ENCODE results near the gene TOPORS. TPM values are rescaled to one million over a fixed set of nuclear protein-coding genes. Genes with fewer than 3 reads are reported as not detected.

Gene TOPORS
- total RNA-seq, 1 donor: 44.5 TPM

GRCh38 chr9:32490601-32491000 is 61.8 kb downstream of the TOPORS start:
- DNase-seq (ENCODE audit: low read depth): no peak
- TF ChIP-seq, protein P1, sequence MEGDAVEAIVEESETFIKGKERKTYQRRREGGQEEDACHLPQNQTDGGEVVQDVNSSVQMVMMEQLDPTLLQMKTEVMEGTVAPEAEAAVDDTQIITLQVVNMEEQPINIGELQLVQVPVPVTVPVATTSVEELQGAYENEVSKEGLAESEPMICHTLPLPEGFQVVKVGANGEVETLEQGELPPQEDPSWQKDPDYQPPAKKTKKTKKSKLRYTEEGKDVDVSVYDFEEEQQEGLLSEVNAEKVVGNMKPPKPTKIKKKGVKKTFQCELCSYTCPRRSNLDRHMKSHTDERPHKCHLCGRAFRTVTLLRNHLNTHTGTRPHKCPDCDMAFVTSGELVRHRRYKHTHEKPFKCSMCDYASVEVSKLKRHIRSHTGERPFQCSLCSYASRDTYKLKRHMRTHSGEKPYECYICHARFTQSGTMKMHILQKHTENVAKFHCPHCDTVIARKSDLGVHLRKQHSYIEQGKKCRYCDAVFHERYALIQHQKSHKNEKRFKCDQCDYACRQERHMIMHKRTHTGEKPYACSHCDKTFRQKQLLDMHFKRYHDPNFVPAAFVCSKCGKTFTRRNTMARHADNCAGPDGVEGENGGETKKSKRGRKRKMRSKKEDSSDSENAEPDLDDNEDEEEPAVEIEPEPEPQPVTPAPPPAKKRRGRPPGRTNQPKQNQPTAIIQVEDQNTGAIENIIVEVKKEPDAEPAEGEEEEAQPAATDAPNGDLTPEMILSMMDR (IDR thresholded peaks at IDR 0.05; ENCODE audit: insufficient read depth, low read depth, low read length): no peak
- no peak overlapping the region for H3K4me3 ChIP-seq (ENCODE audit: low read depth, low read length)

Other genes with a start within 250 kb of the TOPORS start
- gene ACO1, start 167.9 kb downstream of the TOPORS start, total RNA-seq: 105 and 155 TPM in 2 replicates
- 8.7 and 22.0 TPM in 2 replicates for gene RIGI, start 26.4 kb downstream of the TOPORS start, total RNA-seq
- gene SMIM27, start 259 bp downstream of the TOPORS start, total RNA-seq: 1.7 and 2.6 TPM in 2 replicates
- gene NDUFB6, start 20.6 kb upstream of the TOPORS start, total RNA-seq: 35.8 and 43.6 TPM in 2 replicates
- gene TAF1L, start 83.1 kb upstream of the TOPORS start, total RNA-seq: under 0.01 TPM in 1 of 2 replicates, not detected in the other
- gene TMEM215, start 231.0 kb upstream of the TOPORS start, total RNA-seq: not detected in 2 replicates